SK-N-SH (cell line): ENCODE results near the gene CDKL2. TPM values are rescaled to one million over a fixed set of nuclear protein-coding genes. Genes with fewer than 3 reads are reported as not detected.

Experiments used
- CTCF ChIA-PET: fragments of 300-600, 350-600 bp; formaldehyde crosslinking; extraction: SDS; loops from one replicate; lab custom pipeline; 2021; lab: Yijun Ruan, JAX
- POLR2A ChIA-PET: fragments of 350-600 bp; sonication (Branson Sonifier 250); formaldehyde crosslinking; extraction: SDS; loops from one replicate; lab custom pipeline; 2020; ENCODE audit warnings: antibody characterized with exemption, inconsistent platforms; lab: Yijun Ruan, JAX
- DNase-seq: peaks from one replicate; pipeline ENCODE4 v3.0.0; 2012
- H2AFZ ChIP-seq: fragments of 200-600 bp; sonication (generic); 2 replicates; pipeline ENCODE4 v1.8.1; 2016; ENCODE audit warnings: antibody characterized with exemption, mild to moderate bottlenecking, low read depth
- H3F3A ChIP-seq: fragments of 200-600 bp; sonication (generic); replicated peaks from 2 replicates; pipeline ENCODE3; 2016; ENCODE audit warnings: antibody characterized with exemption, mild to moderate bottlenecking; ENCODE audit not compliant: insufficient read depth
- H3K27ac ChIP-seq, 2 experiments: fragments of 200-500 bp in 1 of 2; fragments of 200-600 bp in 1 of 2; sonication (Bioruptor generic) in 1 of 2; sonication (generic), shearing (Covaris generic) in 1 of 2; 2 replicates each; pipeline versions ENCODE4 v1.5.1 to v1.6.1; 2014 to 2016; ENCODE audit warnings: low read depth in 2 of 2, inconsistent platforms in 1 of 2, low read length in 1 of 2, mild to moderate bottlenecking in 1 of 2, mixed read lengths in 1 of 2
- H3K27me3 ChIP-seq: fragments of 200-600 bp; sonication (generic), shearing (Covaris generic); 2 replicates; pipeline ENCODE4 v1.6.1; 2016; ENCODE audit warnings: mixed run types; ENCODE audit not compliant: insufficient read depth
- H3K36me3 ChIP-seq, 2 experiments: fragments of 200-500 bp in 1 of 2; fragments of 200-600 bp in 1 of 2; sonication (Bioruptor generic) in 1 of 2; sonication (generic) in 1 of 2; replicated peaks in 1 of 2; 2 replicates each; pipeline versions ENCODE3 to v1.5.1; 2014 to 2016; ENCODE audit warnings: low read length in 1 of 2, mild to moderate bottlenecking in 1 of 2; ENCODE audit not compliant: insufficient read depth in 2 of 2, control insufficient read depth in 1 of 2
- H3K4me1 ChIP-seq, 2 experiments: fragments of 200-500 bp in 1 of 2; fragments of 200-600 bp in 1 of 2; sonication (Bioruptor generic) in 1 of 2; sonication (generic), shearing (Covaris generic) in 1 of 2; 2 replicates each; pipeline versions ENCODE4 v1.5.1 to v1.6.1; 2014 to 2016; ENCODE audit warnings: low read depth in 1 of 2, low read length in 1 of 2, mixed run types in 1 of 2; ENCODE audit not compliant: insufficient read depth in 2 of 2, control insufficient read depth in 1 of 2
- H3K4me2 ChIP-seq: fragments of 200-600 bp; sonication (generic), shearing (Covaris generic); 2 replicates; pipeline ENCODE4 v1.6.1; 2017; ENCODE audit warnings: mixed run types
- H3K4me3 ChIP-seq, 2 experiments: fragments of 200-500 bp in 1 of 2; fragments of 200-600 bp in 1 of 2; sonication (Bioruptor generic) in 1 of 2; sonication (generic), shearing (Covaris generic) in 1 of 2; 2 replicates each; pipeline versions ENCODE4 v1.5.1 to v1.8.1; 2014 to 2016; ENCODE audit warnings: low read depth in 2 of 2, inconsistent platforms in 1 of 2, low read length in 1 of 2, mild to moderate bottlenecking in 1 of 2, mixed read lengths in 1 of 2, moderate library complexity in 1 of 2
- H3K79me2 ChIP-seq: fragments of 200-600 bp; sonication (generic); 2 replicates; pipeline ENCODE4 v1.8.1; 2017; ENCODE audit warnings: mild to moderate bottlenecking; ENCODE audit not compliant: insufficient read depth
- H3K9ac ChIP-seq: fragments of 200-600 bp; sonication (generic); 2 replicates; pipeline ENCODE4 v1.6.1; 2017; ENCODE audit warnings: mixed run types
- H3K9me2 ChIP-seq: fragments of 200-600 bp; sonication (generic); 2 replicates; pipeline ENCODE4 v1.6.1; 2017; ENCODE audit warnings: mixed run types
- H3K9me3 ChIP-seq: fragments of 200-600 bp; sonication (generic); 2 replicates; pipeline ENCODE4 v1.6.1; 2017; ENCODE audit warnings: mixed run types, mild to moderate bottlenecking, moderate library complexity
- H4K20me1 ChIP-seq: fragments of 200-600 bp; sonication (generic); 2 replicates; pipeline ENCODE4 v1.6.1; 2017; ENCODE audit warnings: mild to moderate bottlenecking, mixed run types; ENCODE audit not compliant: insufficient read depth
- FOXJ3 ChIP-seq: sonication (generic); formaldehyde crosslinking; IDR thresholded peaks from 2 replicates; pipeline ENCODE4 v1.5.1; 2020; ENCODE audit warnings: mild to moderate bottlenecking, missing genetic modification reagents
- FOXM1 ChIP-seq: IDR thresholded peaks from 2 replicates; pipeline ENCODE4 v1.4.0; 2012; ENCODE audit warnings: low read depth, mild to moderate bottlenecking
- GABPA ChIP-seq: IDR thresholded peaks from 2 replicates; pipeline ENCODE4 v1.4.0; 2012; ENCODE audit warnings: low read depth, mild to moderate bottlenecking
- MXI1 ChIP-seq: IDR thresholded peaks from 2 replicates; pipeline ENCODE4 v1.6.1; 2012; ENCODE audit warnings: mild to moderate bottlenecking, low read depth, low read length, improper control_type of control experiment
- RAD21 ChIP-seq: IDR thresholded peaks from 2 replicates; pipeline ENCODE4 v1.6.1; 2012; ENCODE audit warnings: mild to moderate bottlenecking, low read length
- RCOR1 ChIP-seq: fragments of 150-350 bp; IDR thresholded peaks from 2 replicates; pipeline ENCODE4 v1.6.1; 2017; ENCODE audit warnings: antibody characterized with exemption, low read length
- SIN3A ChIP-seq: IDR thresholded peaks from 2 replicates; pipeline ENCODE4 v1.6.1; 2012; ENCODE audit warnings: low read depth, mild to moderate bottlenecking, low read length, moderate library complexity, borderline replicate concordance
- TEAD4 ChIP-seq: IDR thresholded peaks from 2 replicates; pipeline ENCODE4 v1.4.0; 2012; ENCODE audit warnings: mild to moderate bottlenecking, borderline replicate concordance; ENCODE audit not compliant: insufficient read depth
- YY1 ChIP-seq: IDR thresholded peaks from 2 replicates; pipeline ENCODE4 v1.4.0; 2012; ENCODE audit warnings: low read depth, mild to moderate bottlenecking
- WGBS: methylation state at CpG from one replicate; pipeline ENCODE4 v1.1.6; 2017; ENCODE audit warnings: low lambda C conversion rate; 5-methylcytosine and 5-hydroxymethylcytosine counted together
- polyA plus RNA-seq, 3 experiments: library from polyadenylated mRNA; depleted of rRNA; stranded (reverse); fragments of >200 nt; gene quantifications; 2 replicates each; pipeline ENCODE4 v1.2.3, GENCODE V29; 2012
- TF ChIP-seq, protein P1 (sequence below): fragments of 150-350 bp; IDR thresholded peaks from 2 replicates; pipeline ENCODE4 v1.6.1; 2016; ENCODE audit warnings: mild to moderate bottlenecking, low read depth, low read length
- TF ChIP-seq, protein P2 (sequence below): fragments of 200-600 bp; sonication (generic); IDR thresholded peaks from 2 replicates; pipeline ENCODE4 v1.6.1; 2017; ENCODE audit warnings: antibody characterized with exemption, mild to moderate bottlenecking, moderate library complexity

The CDKL2 gene
- polyA plus RNA-seq, 1 of the 3 experiments (the other 2 are of a cell fraction) = 0.41 TPM

DNA sequence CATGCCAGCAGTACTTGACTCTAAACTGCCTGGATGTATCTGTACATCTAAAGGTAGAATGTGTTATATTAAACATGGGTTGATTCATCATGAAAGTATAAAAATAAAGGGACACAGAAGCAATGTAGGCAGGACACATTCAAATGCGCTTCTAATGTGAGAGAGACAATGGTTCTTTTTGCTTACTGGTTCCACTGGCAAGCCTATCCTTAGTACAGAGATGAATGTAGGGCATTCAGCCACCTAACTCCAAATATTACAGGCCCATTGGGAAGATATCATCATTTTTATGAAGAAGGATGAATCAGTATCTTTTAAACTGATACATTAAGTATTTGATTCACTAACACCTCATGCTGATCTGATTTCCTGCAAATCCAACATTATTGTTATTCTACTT lies 18.0 kb downstream of the CDKL2 start:
- H3K27me3 ChIP-seq = no peaks in the 10 kb centered on the region
- no peak overlapping the region for H3K9ac ChIP-seq
- no peaks in the 10 kb centered on the region for H3K36me3 ChIP-seq
- no peaks in the 10 kb centered on the region for H3F3A ChIP-seq
- H3K4me1 ChIP-seq = no peaks in the 10 kb centered on the region
- H3K9me3 ChIP-seq = no peaks in the 10 kb centered on the region; the same call in 1 of the 2 replicates
- no peaks in the 10 kb centered on the region for H3K9me2 ChIP-seq
- no peak overlapping the region for H3K4me3 ChIP-seq
- H4K20me1 ChIP-seq = no peaks in the 10 kb centered on the region
- TF ChIP-seq, protein P1, sequence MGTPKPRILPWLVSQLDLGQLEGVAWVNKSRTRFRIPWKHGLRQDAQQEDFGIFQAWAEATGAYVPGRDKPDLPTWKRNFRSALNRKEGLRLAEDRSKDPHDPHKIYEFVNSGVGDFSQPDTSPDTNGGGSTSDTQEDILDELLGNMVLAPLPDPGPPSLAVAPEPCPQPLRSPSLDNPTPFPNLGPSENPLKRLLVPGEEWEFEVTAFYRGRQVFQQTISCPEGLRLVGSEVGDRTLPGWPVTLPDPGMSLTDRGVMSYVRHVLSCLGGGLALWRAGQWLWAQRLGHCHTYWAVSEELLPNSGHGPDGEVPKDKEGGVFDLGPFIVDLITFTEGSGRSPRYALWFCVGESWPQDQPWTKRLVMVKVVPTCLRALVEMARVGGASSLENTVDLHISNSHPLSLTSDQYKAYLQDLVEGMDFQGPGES = no peak
- no peak for TF ChIP-seq MXI1
- TF ChIP-seq RAD21 = no peak
- no peak for TF ChIP-seq YY1
- TF ChIP-seq TEAD4 = no peak
- no peak for TF ChIP-seq FOXJ3 (CRISPR knock-in tag)
- TF ChIP-seq, protein P2, sequence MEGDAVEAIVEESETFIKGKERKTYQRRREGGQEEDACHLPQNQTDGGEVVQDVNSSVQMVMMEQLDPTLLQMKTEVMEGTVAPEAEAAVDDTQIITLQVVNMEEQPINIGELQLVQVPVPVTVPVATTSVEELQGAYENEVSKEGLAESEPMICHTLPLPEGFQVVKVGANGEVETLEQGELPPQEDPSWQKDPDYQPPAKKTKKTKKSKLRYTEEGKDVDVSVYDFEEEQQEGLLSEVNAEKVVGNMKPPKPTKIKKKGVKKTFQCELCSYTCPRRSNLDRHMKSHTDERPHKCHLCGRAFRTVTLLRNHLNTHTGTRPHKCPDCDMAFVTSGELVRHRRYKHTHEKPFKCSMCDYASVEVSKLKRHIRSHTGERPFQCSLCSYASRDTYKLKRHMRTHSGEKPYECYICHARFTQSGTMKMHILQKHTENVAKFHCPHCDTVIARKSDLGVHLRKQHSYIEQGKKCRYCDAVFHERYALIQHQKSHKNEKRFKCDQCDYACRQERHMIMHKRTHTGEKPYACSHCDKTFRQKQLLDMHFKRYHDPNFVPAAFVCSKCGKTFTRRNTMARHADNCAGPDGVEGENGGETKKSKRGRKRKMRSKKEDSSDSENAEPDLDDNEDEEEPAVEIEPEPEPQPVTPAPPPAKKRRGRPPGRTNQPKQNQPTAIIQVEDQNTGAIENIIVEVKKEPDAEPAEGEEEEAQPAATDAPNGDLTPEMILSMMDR = no peak
- TF ChIP-seq RCOR1 = no peak
- no peak for TF ChIP-seq FOXM1
- TF ChIP-seq, all 33 proteins: peak for 0
- no peaks in the 10 kb centered on the region for H3K79me2 ChIP-seq
- POLR2A ChIA-PET = no interaction called here
- no peak for DNase-seq
- 77% methylated on average over 1 of the region's 1 CpG for WGBS
- no peak overlapping the region for H3K4me2 ChIP-seq
- H2AFZ ChIP-seq = no peak overlapping the region
- H3K27ac ChIP-seq = no peak overlapping the region
- CTCF ChIA-PET = no interaction called here

GRCh38 chr4:75605928-75606327 lies 24.4 kb downstream of the CDKL2 start:
- Histone ChIP-seq H3K9ac (no peak overlapping the region), H4K20me1 (no peaks in the 10 kb centered on the region), H3K4me2 (no peak overlapping the region), H3K27ac (no peak overlapping the region), H3K4me3 (no peak overlapping the region), H3K79me2 (no peaks in the 10 kb centered on the region), H2AFZ (no peak overlapping the region), H3K36me3 (no peaks in the 10 kb centered on the region), H3K27me3 (no peaks in the 10 kb centered on the region), H3K4me1 (no peaks in the 10 kb centered on the region), H3F3A (no peaks in the 10 kb centered on the region), H3K9me2 (no peaks in the 10 kb centered on the region), H3K9me3 (no peaks in the 10 kb centered on the region)
- ChIA-PET CTCF (no interaction called here), POLR2A (no interaction called here)
- no peak for DNase-seq
- TF ChIP-seq GABPA (no peak), SIN3A (no peak)
- WGBS = 84% methylated on average over 4 of the region's 4 CpGs
